ENCODE data around the gene ASB1. TPM values are rescaled to one million over a fixed set of nuclear protein-coding genes. Genes with fewer than 3 reads are reported as not detected.
"Not testable (repeated sequence)": the region's sequence is repeated elsewhere in the genome, so short reads cannot be mapped to it uniquely, and the experiment has no call there.

The ASB1 gene
- total RNA-seq, 1 experiment from 2014 or later, result 28.9 TPM

GRCh38 chr2:238440767-238441166 lies 14.0 kb downstream of the ASB1 start:
- H3K36me3 ChIP-seq (ENCODE audit: low read depth, low read length), result peaks cover 38% of the 10 kb centered on the region
- no peaks in the 10 kb centered on the region for H4K20me1 ChIP-seq (ENCODE audit: low read length)
- no peak for DNase-seq
- intact Hi-C loops (cut with micrococcal nuclease), result no loop called here
- H3K27me3 ChIP-seq (ENCODE audit: low read length), result no peaks in the 10 kb centered on the region
- H3K4me1 ChIP-seq (ENCODE audit: insufficient read depth, low read length), result peaks cover 62% of the 10 kb centered on the region
- H3F3A ChIP-seq (ENCODE audit: low read length, unreplicated experiment), result peaks cover 5% of the 10 kb centered on the region
- CTCF ChIA-PET, result no interaction called here
- POLR2A ChIA-PET (ENCODE audit: unreplicated experiment), result no interaction called here
- H3K27ac ChIP-seq (ENCODE audit: low read length), result peak overlapping the region; percentile 99
- no peak for ATAC-seq
- peak overlapping the region; percentile 70 for H3K4me2 ChIP-seq (ENCODE audit: low read length)
- no peak overlapping the region for H3K4me3 ChIP-seq (ENCODE audit: low read length)
- peaks cover 85% of the 10 kb centered on the region for H3K79me2 ChIP-seq (ENCODE audit: low read length)
- no peak overlapping the region for H2AFZ ChIP-seq (ENCODE audit: low read length)
- H3K9me3 ChIP-seq (ENCODE audit: low read length), result no peaks in the 10 kb centered on the region
- TF ChIP-seq EZH2 (IDR thresholded peaks at IDR 0.05; ENCODE audit: low read length, unreplicated experiment) (no peak), CTCF (conservative IDR thresholded peaks at IDR 0.05; ENCODE audit: low read depth, low read length) (no peak), EZH2phosphoT487 (IDR thresholded peaks at IDR 0.05; ENCODE audit: borderline replicate concordance, low read length) (no peak)
- H3K9ac ChIP-seq (ENCODE audit: low read length), result peak overlapping the region; percentile 65
- no peaks in the 10 kb centered on the region for H3K9me2 ChIP-seq (replicated peaks; ENCODE audit: low read length)
- BruUV-seq (replicated peaks), result no TSS peak

- peak overlapping the region; percentile 26 for H3K27ac ChIP-seq (ENCODE audit: low read length)
- peaks cover 79% of the 10 kb centered on the region for H3K79me2 ChIP-seq (ENCODE audit: low read length)
- intact Hi-C loops (cut with micrococcal nuclease), result no loop called here
- no peaks in the 10 kb centered on the region for H3K9me2 ChIP-seq (replicated peaks; ENCODE audit: low read length)
- no peak for ATAC-seq
- H3K27me3 ChIP-seq (ENCODE audit: low read length), result no peaks in the 10 kb centered on the region
- no peak overlapping the region for H3K9ac ChIP-seq (ENCODE audit: low read length)
- peaks cover 55% of the 10 kb centered on the region for H3K4me1 ChIP-seq (ENCODE audit: insufficient read depth, low read length)
- H2AFZ ChIP-seq (ENCODE audit: low read length), result no peak overlapping the region
- H3F3A ChIP-seq (ENCODE audit: low read length, unreplicated experiment), result peaks cover 5% of the 10 kb centered on the region
- H3K4me3 ChIP-seq (ENCODE audit: low read length), result no peak overlapping the region
- TF ChIP-seq EZH2phosphoT487 (IDR thresholded peaks at IDR 0.05; ENCODE audit: borderline replicate concordance, low read length) (no peak), CTCF (conservative IDR thresholded peaks at IDR 0.05; ENCODE audit: low read depth, low read length) (no peak), EZH2 (IDR thresholded peaks at IDR 0.05; ENCODE audit: low read length, unreplicated experiment) (no peak)
- H3K9me3 ChIP-seq (ENCODE audit: low read length), result no peaks in the 10 kb centered on the region
- peaks cover 42% of the 10 kb centered on the region for H3K36me3 ChIP-seq (ENCODE audit: low read depth, low read length)
- no peak for DNase-seq
- POLR2A ChIA-PET (ENCODE audit: unreplicated experiment), result no interaction called here
- BruUV-seq (replicated peaks), result no TSS peak
- CTCF ChIA-PET, result no interaction called here
- no peaks in the 10 kb centered on the region for H4K20me1 ChIP-seq (ENCODE audit: low read length)
- peak overlapping the region; percentile 40 for H3K4me2 ChIP-seq (ENCODE audit: low read length)
These were observed 14.8 kb downstream of the ASB1 start for GRCh38 chr2:238441262-238442114.

- CTCF ChIA-PET; H3K27ac ChIP-seq (ENCODE audit: low read length); BruUV-seq (replicated peaks); H3K4me3 ChIP-seq (ENCODE audit: low read length); ATAC-seq; POLR2A ChIA-PET (ENCODE audit: unreplicated experiment); H4K20me1 ChIP-seq (ENCODE audit: low read length); H3K9me3 ChIP-seq (ENCODE audit: low read length); H3K9me2 ChIP-seq (replicated peaks; ENCODE audit: low read length); H3K27me3 ChIP-seq (ENCODE audit: low read length); intact Hi-C loops (cut with micrococcal nuclease); DNase-seq; H3F3A ChIP-seq (ENCODE audit: low read length, unreplicated experiment); H2AFZ ChIP-seq (ENCODE audit: low read length); H3K9ac ChIP-seq (ENCODE audit: low read length): not testable (repeated sequence)
- Histone ChIP-seq H3K79me2 (ENCODE audit: low read length) (peaks cover 71% of the 10 kb centered on the region), H3K36me3 (ENCODE audit: low read depth, low read length) (peaks cover 50% of the 10 kb centered on the region), H3K4me2 (ENCODE audit: low read length) (peak overlapping the region; percentile 40; the same call in 1 of the 2 replicates), H3K4me1 (ENCODE audit: insufficient read depth, low read length) (peaks cover 49% of the 10 kb centered on the region)
These were observed 15.5 kb downstream of the ASB1 start for GRCh38 chr2:238442257-238442656.
